Fibroblast of the aortic adventitia (primary cell): ENCODE measurements around the gene CWC27. TPM values are rescaled to one million over a fixed set of nuclear protein-coding genes. Genes with fewer than 3 reads are reported as not detected.

Source experiments
- DNase-seq: peaks from one replicate; pipeline ENCODE4 v3.0.0-alpha.2; 2010; ENCODE audit warnings: low read depth
- H3K4me3 ChIP-seq: 2 replicates; pipeline ENCODE4 v1.5.1; 2011; ENCODE audit warnings: low read depth, mild to moderate bottlenecking, control low read depth, low read length, moderate library complexity
- total RNA-seq: library from RNA; depleted of rRNA; stranded (reverse); fragments of >200 nt; gene quantifications from 2 replicates; pipeline ENCODE4 v1.2.3, GENCODE V29; 2012; ENCODE audit warnings: low replicate concordance
- TF ChIP-seq, protein P1 (sequence below): IDR thresholded peaks from 2 replicates; pipeline ENCODE4 v1.5.1; 2011; ENCODE audit warnings: mild to moderate bottlenecking, low read length, control low read depth, inconsistent platforms; ENCODE audit not compliant: insufficient read depth

CWC27 gene
- total RNA-seq, 1 donor, result 22.6 TPM

DNA sequence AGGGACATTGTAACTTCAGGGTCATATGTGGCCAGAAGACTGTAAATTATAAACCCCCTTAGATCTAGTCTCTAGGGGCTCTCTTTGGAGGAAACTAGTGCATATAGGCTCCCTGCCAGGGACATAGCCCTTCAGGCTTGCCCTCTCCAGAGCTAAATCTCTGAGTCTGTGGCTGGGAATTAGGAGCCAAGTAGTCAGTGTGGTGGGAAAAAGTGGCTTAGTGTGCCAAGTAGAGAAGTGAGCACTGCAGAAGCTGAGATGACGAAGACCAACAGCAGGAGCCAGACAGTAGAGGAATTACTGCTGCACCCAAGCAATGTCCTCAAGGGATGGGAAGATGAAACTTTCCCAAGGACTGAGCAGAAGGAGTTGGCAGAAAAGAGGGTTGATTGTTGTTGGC, 71.2 kb downstream of the CWC27 start:
- peak; percentile 20 for DNase-seq
- TF ChIP-seq, protein P1, sequence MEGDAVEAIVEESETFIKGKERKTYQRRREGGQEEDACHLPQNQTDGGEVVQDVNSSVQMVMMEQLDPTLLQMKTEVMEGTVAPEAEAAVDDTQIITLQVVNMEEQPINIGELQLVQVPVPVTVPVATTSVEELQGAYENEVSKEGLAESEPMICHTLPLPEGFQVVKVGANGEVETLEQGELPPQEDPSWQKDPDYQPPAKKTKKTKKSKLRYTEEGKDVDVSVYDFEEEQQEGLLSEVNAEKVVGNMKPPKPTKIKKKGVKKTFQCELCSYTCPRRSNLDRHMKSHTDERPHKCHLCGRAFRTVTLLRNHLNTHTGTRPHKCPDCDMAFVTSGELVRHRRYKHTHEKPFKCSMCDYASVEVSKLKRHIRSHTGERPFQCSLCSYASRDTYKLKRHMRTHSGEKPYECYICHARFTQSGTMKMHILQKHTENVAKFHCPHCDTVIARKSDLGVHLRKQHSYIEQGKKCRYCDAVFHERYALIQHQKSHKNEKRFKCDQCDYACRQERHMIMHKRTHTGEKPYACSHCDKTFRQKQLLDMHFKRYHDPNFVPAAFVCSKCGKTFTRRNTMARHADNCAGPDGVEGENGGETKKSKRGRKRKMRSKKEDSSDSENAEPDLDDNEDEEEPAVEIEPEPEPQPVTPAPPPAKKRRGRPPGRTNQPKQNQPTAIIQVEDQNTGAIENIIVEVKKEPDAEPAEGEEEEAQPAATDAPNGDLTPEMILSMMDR, result no peak
- H3K4me3 ChIP-seq, result no peak overlapping the region

DNA sequence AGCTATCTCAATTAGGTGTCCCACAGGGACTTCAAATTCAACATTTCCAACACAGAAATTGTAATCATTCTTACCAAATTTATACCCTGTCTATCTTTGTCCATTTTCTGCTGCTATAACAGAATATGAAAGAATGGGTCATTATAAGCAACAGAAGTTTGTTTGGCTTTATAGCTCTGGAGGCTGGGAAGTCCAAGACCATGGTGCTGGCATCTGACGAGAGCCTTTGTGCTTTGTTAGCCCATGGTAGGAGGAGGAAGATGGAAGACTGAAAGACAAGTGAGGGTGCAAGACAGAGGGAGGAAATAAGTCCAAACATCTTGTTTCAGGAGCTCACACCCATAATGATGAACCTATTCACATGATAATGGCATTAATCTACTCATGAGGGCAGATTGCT, 72.2 kb downstream of the CWC27 start:
- TF ChIP-seq, protein P1, result no peak
- no peak overlapping the region for H3K4me3 ChIP-seq
- no peak for DNase-seq

DNA sequence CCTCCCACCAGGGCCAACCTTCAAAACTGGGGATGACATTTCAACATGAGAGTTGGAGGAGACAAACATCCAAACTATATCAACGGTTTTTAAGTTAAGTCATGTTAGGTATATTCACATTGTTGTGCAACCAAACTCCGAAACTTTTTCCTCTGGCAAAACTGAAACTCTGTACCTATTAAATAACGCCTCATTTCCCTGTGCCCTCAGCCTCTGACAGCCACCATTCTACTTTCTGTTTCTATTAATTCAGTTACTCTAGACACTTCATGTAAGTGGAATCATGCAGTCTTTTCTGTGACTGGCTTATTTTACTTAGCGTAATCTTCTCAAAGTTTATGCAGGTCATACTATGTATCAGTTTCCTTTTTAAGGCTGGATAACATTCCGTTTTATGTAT, 85.0 kb downstream of the CWC27 start:
- H3K4me3 ChIP-seq, result no peak overlapping the region
- no peak for DNase-seq
- TF ChIP-seq, protein P1, result no peak

DNA sequence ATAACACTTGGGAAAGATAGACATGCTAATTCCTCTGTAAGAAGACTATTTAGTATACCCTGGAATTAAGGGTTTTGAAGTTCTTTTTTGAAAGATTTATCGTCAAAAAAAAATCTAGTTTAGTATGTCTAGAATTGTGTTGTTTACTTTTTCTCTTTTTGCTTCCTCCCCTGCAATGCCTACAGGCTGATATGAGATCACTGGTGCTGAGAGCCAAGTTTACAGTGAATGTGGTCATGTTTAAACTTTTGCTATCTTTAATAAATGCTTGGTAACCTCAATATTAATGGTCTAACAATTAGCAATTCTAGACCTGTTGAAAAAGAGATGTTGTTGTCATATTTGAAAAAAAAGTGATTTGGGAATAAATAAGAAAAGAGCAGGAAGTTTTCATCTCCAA, 86.1 kb downstream of the CWC27 start:
- TF ChIP-seq, protein P1, result no peak
- DNase-seq, result no peak
- H3K4me3 ChIP-seq, result no peak overlapping the region

DNA sequence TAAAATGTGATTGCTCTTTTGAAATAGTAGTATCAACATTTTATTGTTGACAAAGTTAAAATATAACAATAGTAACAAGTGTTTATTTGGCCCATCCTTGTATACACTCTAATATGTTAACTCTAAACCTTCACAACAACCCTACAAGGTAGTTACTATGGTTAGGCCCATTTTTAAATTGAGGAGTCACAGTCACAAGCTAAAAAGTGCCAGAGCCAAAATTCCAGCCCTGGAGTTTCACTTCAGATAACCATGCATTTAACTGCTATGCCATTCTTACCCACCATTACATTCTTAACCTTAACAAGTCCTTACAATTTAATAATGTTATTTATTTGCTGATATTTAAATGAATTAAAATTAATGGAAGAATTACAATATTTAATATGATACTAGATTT, 91.2 kb downstream of the CWC27 start:
- TF ChIP-seq, protein P1, result no peak
- H3K4me3 ChIP-seq, result no peak overlapping the region
- DNase-seq, result no peak

DNA sequence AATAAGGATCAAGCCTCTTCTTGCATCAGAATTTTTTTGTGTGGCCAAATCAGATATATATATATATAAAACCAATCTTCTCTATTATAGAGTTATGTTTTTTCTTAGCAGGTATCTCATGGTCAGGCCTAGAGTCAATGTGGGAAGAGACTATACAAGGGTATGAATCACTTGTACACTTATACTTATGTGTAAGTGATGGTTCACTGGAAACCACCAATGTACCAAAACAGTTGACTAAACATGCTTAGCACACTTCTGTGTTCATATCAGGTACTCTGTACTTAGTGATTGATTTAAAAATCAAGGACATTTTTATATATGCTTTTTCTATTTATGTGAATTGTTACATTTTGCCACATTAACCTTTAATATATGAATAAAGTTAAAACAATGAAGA, 92.6 kb downstream of the CWC27 start:
- TF ChIP-seq, protein P1, result no peak
- no peak for DNase-seq
- H3K4me3 ChIP-seq, result no peak overlapping the region

DNA sequence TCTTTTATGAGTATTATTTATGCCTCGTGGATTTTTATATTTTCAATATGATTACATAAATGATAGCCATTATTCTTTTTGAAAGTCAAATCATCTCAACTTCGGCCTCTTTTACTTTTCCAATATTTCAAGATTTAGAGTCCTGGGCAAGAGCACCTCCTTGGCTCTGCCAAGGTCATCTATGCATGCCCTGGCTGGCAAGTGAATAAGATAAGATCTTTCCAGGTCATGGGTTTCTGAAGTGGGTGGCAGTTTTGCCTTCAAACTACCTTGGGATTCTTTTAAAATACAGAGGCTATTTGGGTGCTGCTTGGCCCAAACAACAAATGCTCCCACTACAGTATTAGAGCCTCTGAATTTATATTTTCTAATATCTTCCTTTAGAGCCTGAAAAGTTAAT, 95.4 kb downstream of the CWC27 start:
- TF ChIP-seq, protein P1, result no peak
- DNase-seq, result no peak
- H3K4me3 ChIP-seq, result no peak overlapping the region
